Activated CD4-positive, alpha-beta T cell treated with anti-CD3 and anti-CD28 coated beads for 36 hours (primary cell): Measurements from ENCODE around the gene PALB2. TPM values are rescaled to one million over a fixed set of nuclear protein-coding genes. Genes with fewer than 3 reads are reported as not detected.

Experiments
- ATAC-seq: fragments of 200-7000 bp; cut with Tn5 transposase; one replicate; pipeline ENCODE4 v1.10.0; 2021; ENCODE audit warnings: mild to moderate bottlenecking, moderate library complexity
- CTCF ChIA-PET: fragments of 350-600 bp; sonication (Branson Sonifier 250); formaldehyde crosslinking; loops from one replicate; lab custom pipeline; 2021; ENCODE audit warnings: antibody characterized with exemption; lab: Charles Lee
- POLR2A ChIA-PET: fragments of 350-600 bp; sonication (Branson Sonifier 250); formaldehyde crosslinking; loops from one replicate; lab custom pipeline; 2021; ENCODE audit warnings: antibody characterized with exemption, inconsistent platforms; lab: Charles Lee
- DNase-seq: peaks from one replicate; pipeline ENCODE4 v3.0.0-alpha.2; 2020
- H3K27ac Mint-ChIP-seq: one replicate; pipeline ENCODE4 v1.8.0; 2021; ENCODE audit warnings: mixed read lengths
- H3K27me3 Mint-ChIP-seq: one replicate; pipeline ENCODE4 v1.8.0; 2021; ENCODE audit warnings: mixed read lengths
- H3K36me3 Mint-ChIP-seq: one replicate; pipeline ENCODE4 v1.8.0; 2021; ENCODE audit warnings: low read depth, mixed read lengths
- H3K4me1 Mint-ChIP-seq: one replicate; pipeline ENCODE4 v1.8.0; 2021; ENCODE audit warnings: mixed read lengths
- H3K4me3 Mint-ChIP-seq: one replicate; pipeline ENCODE4 v1.8.0; 2021; ENCODE audit warnings: mild to moderate bottlenecking, moderate library complexity, mixed read lengths
- H3K9me3 Mint-ChIP-seq: one replicate; pipeline ENCODE4 v1.8.0; 2021; ENCODE audit warnings: low read depth, mixed read lengths
- intact Hi-C, 2 experiments: fragments of 100-400 bp; cut with DNase I in 1 of 2; cut with micrococcal nuclease in 1 of 2; formaldehyde crosslinking; loops; one replicate each; pipeline versions ENCODE4 v1.14.2 to v1.15.1; 2022 to 2024; cut with DNase I, micrococcal nuclease
- total RNA-seq, 2 experiments: library from RNA; stranded (reverse); gene quantifications; one replicate each; pipeline ENCODE4 v1.2.3, GENCODE V29; 2021

PALB2 gene
- total RNA-seq, 2 experiments from 2014 or later: 23.1 to 23.5 TPM

- Mint-ChIP-seq H3K36me3 (peaks cover 36% of the 10 kb centered on the region), H3K4me1 (peaks cover 16% of the 10 kb centered on the region), H3K9me3 (no peaks in the 10 kb centered on the region), H3K27ac (no peak overlapping the region), H3K27me3 (no peaks in the 10 kb centered on the region), H3K4me3 (no peak overlapping the region)
- no peak for ATAC-seq
- DNase-seq: no peak
- POLR2A ChIA-PET: interaction anchor here (0.7 to 1.0 kb wide), 2 partner anchors 34 to 67 kb away, joined by 3 to 9 read pairs; no protein-coding TSS in a partner anchor
- intact Hi-C loops: loop anchor here in 1 of 2 experiments (10.0 kb wide), 1 partner anchor 988 kb away; no protein-coding TSS in a partner anchor
- CTCF ChIA-PET: interaction anchor here (0.7 to 1.7 kb wide), 5 partner anchors 9 to 122 kb away, joined by 3 to 7 read pairs (median 4); partner anchors contain the start of genes DCTN5 and PALB2
These were observed 35.9 kb upstream of the PALB2 start for GRCh38 chr16:23676924-23677480.

- POLR2A ChIA-PET: interaction anchor here (0.5 to 0.6 kb wide), 2 partner anchors 24 to 206 kb away, joined by 3 read pairs; no protein-coding TSS in a partner anchor
- ATAC-seq (no peak), DNase-seq (no peak)
- no peaks in the 10 kb centered on the region for H3K9me3 Mint-ChIP-seq
- no peaks in the 10 kb centered on the region for H3K27me3 Mint-ChIP-seq
- no peak overlapping the region for H3K4me3 Mint-ChIP-seq
- CTCF ChIA-PET: no interaction called here
- no peak overlapping the region for H3K27ac Mint-ChIP-seq
- H3K4me1 Mint-ChIP-seq: peaks cover 25% of the 10 kb centered on the region
- peaks cover 34% of the 10 kb centered on the region for H3K36me3 Mint-ChIP-seq
- intact Hi-C loops: loop anchor here in 1 of 2 experiments (10.0 kb wide), 1 partner anchor 991 kb away; no protein-coding TSS in a partner anchor
These were observed 33.0 kb upstream of the PALB2 start for GRCh38 chr16:23673971-23674614.

GRCh38 chr16:23670137-23670776, 29.1 kb upstream of the PALB2 start:
- ATAC-seq: peak; percentile 98
- peak overlapping the region; percentile 16 for H3K27ac Mint-ChIP-seq
- H3K9me3 Mint-ChIP-seq: no peaks in the 10 kb centered on the region
- POLR2A ChIA-PET: interaction anchor here (0.6 to 1.0 kb wide), 2 partner anchors 112 to 150 kb away, joined by 3 to 5 read pairs; no protein-coding TSS in a partner anchor
- peaks cover 66% of the 10 kb centered on the region for H3K36me3 Mint-ChIP-seq
- H3K27me3 Mint-ChIP-seq: no peaks in the 10 kb centered on the region
- peaks cover 20% of the 10 kb centered on the region for H3K4me1 Mint-ChIP-seq
- no peak overlapping the region for H3K4me3 Mint-ChIP-seq
- intact Hi-C loops: loop anchor here in 1 of 2 experiments (1.0 to 10.0 kb wide), 6 partner anchors 8 to 995 kb away; partner anchors contain the start of genes DCTN5, PALB2 and PLK1
- CTCF ChIA-PET: no interaction called here
- peak; percentile 84 for DNase-seq

- no peaks in the 10 kb centered on the region for H3K27me3 Mint-ChIP-seq
- H3K4me1 Mint-ChIP-seq: peaks cover 21% of the 10 kb centered on the region
- intact Hi-C loops: no loop called here
- ChIA-PET CTCF (interaction anchor here (0.8 to 2.9 kb wide), 5 partner anchors 8 to 341 kb away, joined by 3 to 14 read pairs (median 3); partner anchors contain the start of gene DCTN5), POLR2A (no interaction called here)
- DNase-seq: no peak
- no peaks in the 10 kb centered on the region for H3K9me3 Mint-ChIP-seq
- peaks cover 70% of the 10 kb centered on the region for H3K36me3 Mint-ChIP-seq
- H3K4me3 Mint-ChIP-seq: no peak overlapping the region
- no peak overlapping the region for H3K27ac Mint-ChIP-seq
- ATAC-seq: no peak
These were observed 27.8 kb upstream of the PALB2 start for GRCh38 chr16:23668873-23669272.

- Mint-ChIP-seq H3K9me3 (no peaks in the 10 kb centered on the region), H3K27me3 (no peaks in the 10 kb centered on the region), H3K36me3 (peaks cover 70% of the 10 kb centered on the region), H3K4me1 (peaks cover 25% of the 10 kb centered on the region), H3K4me3 (no peak overlapping the region), H3K27ac (no peak overlapping the region)
- ChIA-PET CTCF (interaction anchor here (1.0 to 2.9 kb wide), 5 partner anchors 9 to 342 kb away, joined by 3 to 14 read pairs (median 3); partner anchors contain the start of gene DCTN5), POLR2A (no interaction called here)
- DNase-seq (no peak), ATAC-seq (no peak)
- intact Hi-C loops: no loop called here
These were observed 27.1 kb upstream of the PALB2 start for GRCh38 chr16:23668225-23668624.

- intact Hi-C loops: no loop called here
- no peak for ATAC-seq
- H3K36me3 Mint-ChIP-seq: peaks cover 66% of the 10 kb centered on the region
- DNase-seq: no peak
- H3K27me3 Mint-ChIP-seq: no peaks in the 10 kb centered on the region
- no peak overlapping the region for H3K4me3 Mint-ChIP-seq
- H3K9me3 Mint-ChIP-seq: no peaks in the 10 kb centered on the region
- ChIA-PET CTCF (interaction anchor here (0.6 to 2.9 kb wide), 2 partner anchors 9 to 16 kb away, joined by 3 to 14 read pairs; no protein-coding TSS in a partner anchor), POLR2A (no interaction called here)
- peaks cover 25% of the 10 kb centered on the region for H3K4me1 Mint-ChIP-seq
- no peak overlapping the region for H3K27ac Mint-ChIP-seq
These were observed 26.2 kb upstream of the PALB2 start for GRCh38 chr16:23667355-23667659.

- ATAC-seq: no peak
- Mint-ChIP-seq H3K27ac (no peak overlapping the region), H3K27me3 (no peaks in the 10 kb centered on the region), H3K36me3 (peaks cover 61% of the 10 kb centered on the region), H3K4me3 (no peak overlapping the region), H3K4me1 (peaks cover 25% of the 10 kb centered on the region), H3K9me3 (no peaks in the 10 kb centered on the region)
- ChIA-PET POLR2A (no interaction called here), CTCF (interaction anchor here (0.6 to 2.9 kb wide), 2 partner anchors 8 to 15 kb away, joined by 3 to 14 read pairs; no protein-coding TSS in a partner anchor)
- no peak for DNase-seq
- intact Hi-C loops: no loop called here
These were observed 25.7 kb upstream of the PALB2 start for GRCh38 chr16:23666571-23667354.

- no peaks in the 10 kb centered on the region for H3K9me3 Mint-ChIP-seq
- H3K27ac Mint-ChIP-seq: no peak overlapping the region
- peaks cover 12% of the 10 kb centered on the region for H3K4me1 Mint-ChIP-seq
- intact Hi-C loops: no loop called here
- ChIA-PET CTCF (no interaction called here), POLR2A (no interaction called here)
- no peaks in the 10 kb centered on the region for H3K27me3 Mint-ChIP-seq
- no peak for DNase-seq
- no peak overlapping the region for H3K4me3 Mint-ChIP-seq
- H3K36me3 Mint-ChIP-seq: peaks cover 63% of the 10 kb centered on the region
- ATAC-seq: peak; percentile 49
These were observed 22.8 kb upstream of the PALB2 start for GRCh38 chr16:23663918-23664317.

- Mint-ChIP-seq H3K4me1 (peaks cover 33% of the 10 kb centered on the region), H3K9me3 (no peaks in the 10 kb centered on the region), H3K4me3 (no peak overlapping the region), H3K36me3 (peaks cover 50% of the 10 kb centered on the region), H3K27ac (peak overlapping the region; percentile 20), H3K27me3 (no peaks in the 10 kb centered on the region)
- intact Hi-C loops: loop anchor here in 1 of 2 experiments (1.0 kb wide), 1 partner anchor 18 kb away; no protein-coding TSS in a partner anchor
- ChIA-PET CTCF (interaction anchor here (1.2 to 2.4 kb wide), 2 partner anchors 16 to 95 kb away, joined by 3 to 14 read pairs; no protein-coding TSS in a partner anchor), POLR2A (no interaction called here)
- ATAC-seq (peak; percentile 72), DNase-seq (peak; percentile 14)
These were observed 10.9 kb upstream of the PALB2 start for GRCh38 chr16:23651943-23652468.

GRCh38 chr16:23650674-23651416, 9.7 kb upstream of the PALB2 start:
- ChIA-PET CTCF (interaction anchor here (2.4 kb wide), 1 partner anchor 17 kb away, joined by 14 read pairs; no protein-coding TSS in a partner anchor), POLR2A (interaction anchor here (0.6 kb wide), 1 partner anchor 1585 kb away, joined by 3 read pairs; no protein-coding TSS in a partner anchor)
- Mint-ChIP-seq H3K9me3 (no peaks in the 10 kb centered on the region), H3K27ac (peak overlapping the region; percentile 66), H3K27me3 (no peaks in the 10 kb centered on the region), H3K36me3 (peaks cover 57% of the 10 kb centered on the region), H3K4me1 (peaks cover 41% of the 10 kb centered on the region), H3K4me3 (no peak overlapping the region)
- intact Hi-C loops: no loop called here
- DNase-seq (peak; percentile 14), ATAC-seq (peak; percentile 81)
